H1 (cell line): ENCODE measurements around the gene ANKRD40. TPM values are rescaled to one million over a fixed set of nuclear protein-coding genes. Genes with fewer than 3 reads are reported as not detected.

Experiments used
- CTCF ChIA-PET: fragments of 300-600 bp; sonication (Branson Sonifier 250); formaldehyde crosslinking; loops from one replicate; lab custom pipeline; 2021; ENCODE audit not compliant: partially characterized antibody; lab: Charles Lee
- POLR2A ChIA-PET: fragments of 300-600 bp; sonication (Branson Sonifier 250); formaldehyde crosslinking; loops from one replicate; lab custom pipeline; 2021; ENCODE audit warnings: inconsistent platforms; ENCODE audit not compliant: partially characterized antibody; lab: Charles Lee
- DNase-seq, 2 experiments: peaks; one replicate each; pipeline versions ENCODE4 v3.0.0 to v3.0.0-alpha.2; 2010 to 2022; ENCODE audit warnings: low spot score in 2 of 2, low read depth in 1 of 2, mixed read lengths in 1 of 2
- FAIRE-seq: peaks from 2 replicates; lab custom pipeline; 2011; peaks lifted over from hg19 to GRCh38; lab: Jason Lieb, UNC
- H2AFZ ChIP-seq: 2 replicates; pipeline ENCODE4 v1.8.1; 2012; ENCODE audit warnings: low read length, inconsistent platforms
- H2AK5ac ChIP-seq: 2 replicates; pipeline ENCODE4 v1.6.1; 2013; ENCODE audit warnings: low read depth, low read length
- H2BK120ac ChIP-seq: replicated peaks from 2 replicates; pipeline ENCODE3; 2013; ENCODE audit warnings: low read depth, low read length, inconsistent platforms
- H2BK12ac ChIP-seq: 2 replicates; pipeline ENCODE4 v1.6.1; 2013; ENCODE audit warnings: low read depth, low read length
- H2BK15ac ChIP-seq: 2 replicates; pipeline ENCODE4 v1.6.1; 2013; ENCODE audit warnings: low read length
- H2BK20ac ChIP-seq: 2 replicates; pipeline ENCODE4 v1.6.1; 2013; ENCODE audit warnings: low read length
- H2BK5ac ChIP-seq: 2 replicates; pipeline ENCODE4 v1.6.1; 2013; ENCODE audit warnings: low read depth, low read length
- H3K14ac ChIP-seq: 2 replicates; pipeline ENCODE4 v1.6.1; 2013; ENCODE audit warnings: inconsistent platforms; ENCODE audit not compliant: insufficient read length
- H3K18ac ChIP-seq: 2 replicates; pipeline ENCODE4 v1.6.1; 2013; ENCODE audit warnings: low read length; ENCODE audit errors: extremely low read depth
- H3K23ac ChIP-seq: 2 replicates; pipeline ENCODE4 v1.6.1; 2013; ENCODE audit warnings: inconsistent platforms; ENCODE audit not compliant: insufficient read length
- H3K23me2 ChIP-seq: 2 replicates; pipeline ENCODE4 v1.6.1; 2013; ENCODE audit warnings: low read depth, low read length
- H3K27ac ChIP-seq: 2 replicates; pipeline ENCODE4 v1.6.1; 2011; ENCODE audit warnings: low read depth, low read length, inconsistent platforms
- H3K27me3 ChIP-seq, 4 experiments: replicated peaks in 1 of 4; 1 replicate in 1 of 4; 2 replicates in 3 of 4; pipeline versions ENCODE4 v1.6.1 to v1.8.1; 2011 to 2013; ENCODE audit warnings: low read length in 3 of 4, mild to moderate bottlenecking in 3 of 4, inconsistent platforms in 2 of 4, mixed read lengths in 2 of 4, moderate library complexity in 1 of 4; ENCODE audit not compliant: control insufficient read depth in 3 of 4, insufficient read depth in 3 of 4; ENCODE audit errors: extremely low read depth in 1 of 4
- H3K36me3 ChIP-seq, 4 experiments: 2 replicates each; pipeline versions ENCODE4 v1.6.1 to v1.8.1; 2011 to 2013; ENCODE audit warnings: mild to moderate bottlenecking in 4 of 4, low read length in 3 of 4, moderate library complexity in 2 of 4, control low read depth in 1 of 4, inconsistent platforms in 1 of 4; ENCODE audit not compliant: insufficient read depth in 4 of 4, control insufficient read depth in 2 of 4
- H3K4ac ChIP-seq: replicated peaks from 2 replicates; pipeline ENCODE3; 2013; ENCODE audit warnings: low read length, low read depth, mixed read lengths, inconsistent platforms; ENCODE audit not compliant: insufficient read length
- H3K4me1 ChIP-seq, 4 experiments: replicated peaks in 1 of 4; 1 replicate in 1 of 4; 2 replicates in 3 of 4; pipeline versions ENCODE4 v1.6.1 to v1.8.1; 2011 to 2013; ENCODE audit warnings: low read length in 3 of 4, inconsistent platforms in 2 of 4, mixed read lengths in 1 of 4; ENCODE audit not compliant: insufficient read depth in 4 of 4, control insufficient read depth in 3 of 4
- H3K4me2 ChIP-seq, 2 experiments: 2 replicates each; pipeline versions ENCODE4 v1.6.1 to v1.8.1; 2011 to 2013; ENCODE audit warnings: low read depth in 2 of 2, low read length in 2 of 2, control low read depth in 1 of 2, inconsistent platforms in 1 of 2, mild to moderate bottlenecking in 1 of 2; ENCODE audit not compliant: insufficient read depth in 1 of 2
- H3K4me3 ChIP-seq, 4 experiments: fragments of 200-600, 300-600 bp in 1 of 4; sonication (generic), shearing (Covaris generic), sonication (Bioruptor Twin) in 1 of 4; 2 replicates each; pipeline versions ENCODE4 v1.5.1 to v1.8.1; 2011 to 2016; ENCODE audit warnings: low read length in 4 of 4, low read depth in 3 of 4, control low read depth in 2 of 4, inconsistent platforms in 2 of 4, mild to moderate bottlenecking in 2 of 4, mixed read lengths in 1 of 4, moderate library complexity in 1 of 4; ENCODE audit not compliant: insufficient read depth in 2 of 4; ENCODE audit errors: extremely low read depth in 1 of 4
- H3K56ac ChIP-seq: replicated peaks from 2 replicates; pipeline ENCODE3; 2013; ENCODE audit warnings: low read depth, mild to moderate bottlenecking, mixed read lengths, low read length, inconsistent platforms; ENCODE audit not compliant: insufficient read length
- H3K79me1 ChIP-seq: 2 replicates; pipeline ENCODE4 v1.6.1; 2013; ENCODE audit warnings: low read depth, low read length, control low read depth
- H3K79me2 ChIP-seq, 2 experiments: 2 replicates each; pipeline versions ENCODE4 v1.6.1 to v1.8.1; 2012 to 2013; ENCODE audit warnings: low read length in 2 of 2, mild to moderate bottlenecking in 2 of 2, inconsistent platforms in 1 of 2; ENCODE audit not compliant: insufficient read depth in 2 of 2, control insufficient read depth in 1 of 2
- H3K9ac ChIP-seq, 4 experiments: replicated peaks in 1 of 4; 1 replicate in 1 of 4; 2 replicates in 3 of 4; pipeline versions ENCODE4 v1.6.1 to v1.8.1; 2011 to 2013; ENCODE audit warnings: low read depth in 3 of 4, low read length in 3 of 4, control low read depth in 2 of 4, mild to moderate bottlenecking in 2 of 4, moderate library complexity in 2 of 4, inconsistent platforms in 1 of 4; ENCODE audit errors: extremely low read depth in 1 of 4
- H3K9me3 ChIP-seq, 2 experiments: 2 replicates each; pipeline versions ENCODE4 v1.6.1 to v1.8.1; 2012 to 2013; ENCODE audit warnings: mild to moderate bottlenecking in 2 of 2, moderate library complexity in 2 of 2, control low read depth in 1 of 2, inconsistent platforms in 1 of 2, low read depth in 1 of 2, low read length in 1 of 2, mixed read lengths in 1 of 2; ENCODE audit not compliant: insufficient read depth in 2 of 2
- H4K20me1 ChIP-seq, 2 experiments: replicated peaks in 1 of 2; 2 replicates each; pipeline versions ENCODE3 to v1.8.1; 2011 to 2013; ENCODE audit warnings: inconsistent platforms in 2 of 2, low read length in 2 of 2, mild to moderate bottlenecking in 1 of 2; ENCODE audit not compliant: insufficient read depth in 2 of 2, control insufficient read depth in 1 of 2
- H4K5ac ChIP-seq: 2 replicates; pipeline ENCODE4 v1.6.1; 2013; ENCODE audit warnings: low read length, low read depth, mixed read lengths, inconsistent platforms; ENCODE audit not compliant: insufficient read length
- H4K8ac ChIP-seq: 2 replicates; pipeline ENCODE4 v1.8.0; 2013; ENCODE audit warnings: mild to moderate bottlenecking, moderate library complexity, low read length, inconsistent platforms; ENCODE audit not compliant: insufficient read depth; ENCODE audit errors: extremely low read depth
- H4K91ac ChIP-seq: replicated peaks from 2 replicates; pipeline ENCODE3; 2013; ENCODE audit warnings: low read length, mixed read lengths, inconsistent platforms; ENCODE audit not compliant: insufficient read length
- BCL11A ChIP-seq, 2 experiments: IDR thresholded peaks; one replicate each; pipeline ENCODE4 v1.6.1; 2011; ENCODE audit warnings: low read depth in 2 of 2, low read length in 2 of 2, mild to moderate bottlenecking in 2 of 2
- BRCA1 ChIP-seq: IDR thresholded peaks from 2 replicates; pipeline ENCODE4 v1.6.1; 2012; ENCODE audit warnings: low read depth, low read length, improper control_type of control experiment
- CBX5 ChIP-seq: fragments of 300-800, 300-1000 bp; sonication (generic); IDR thresholded peaks from 2 replicates; pipeline ENCODE4 v1.7.1; 2016; ENCODE audit warnings: antibody characterized with exemption, low read length, low read depth
- CTBP2 ChIP-seq: IDR thresholded peaks from 2 replicates; pipeline ENCODE4 v1.7.0; 2011; ENCODE audit warnings: borderline replicate concordance, mild to moderate bottlenecking, moderate library complexity, mixed read lengths, low read length; ENCODE audit not compliant: insufficient read depth, insufficient read length
- GTF2F1 ChIP-seq: IDR thresholded peaks from 2 replicates; pipeline ENCODE4 v1.6.1; 2012; ENCODE audit warnings: low read depth, low read length, improper control_type of control experiment, borderline replicate concordance
- KDM4A ChIP-seq: IDR thresholded peaks from one replicate; pipeline ENCODE4 v1.7.1; 2012; ENCODE audit warnings: low read depth, mild to moderate bottlenecking, moderate library complexity, low read length, inconsistent platforms; ENCODE audit not compliant: severe bottlenecking
- RAD21 ChIP-seq, 2 experiments: IDR thresholded peaks in 1 of 2; conservative IDR thresholded peaks in 1 of 2; 2 replicates each; pipeline ENCODE4 v1.6.1; 2011; ENCODE audit warnings: low read depth in 2 of 2, low read length in 2 of 2, improper control_type of control experiment in 1 of 2, inconsistent platforms in 1 of 2, mild to moderate bottlenecking in 1 of 2, moderate library complexity in 1 of 2
- SIN3A ChIP-seq, 2 experiments: IDR thresholded peaks in 1 of 2; conservative IDR thresholded peaks in 1 of 2; 2 replicates each; pipeline ENCODE4 v1.6.1; 2011 to 2012; ENCODE audit warnings: low read length in 2 of 2, improper control_type of control experiment in 1 of 2, low read depth in 1 of 2, mild to moderate bottlenecking in 1 of 2
- SRF ChIP-seq: IDR thresholded peaks from 2 replicates; pipeline ENCODE4 v1.6.1; 2011; ENCODE audit warnings: mild to moderate bottlenecking, low read depth, low read length, moderate library complexity
- TBP ChIP-seq: IDR thresholded peaks from 2 replicates; pipeline ENCODE4 v1.6.1; 2011; ENCODE audit warnings: low read depth, low read length, improper control_type of control experiment
- TEAD4 ChIP-seq: IDR thresholded peaks from 2 replicates; pipeline ENCODE4 v1.6.1; 2012; ENCODE audit warnings: low read depth, low read length, inconsistent platforms, mixed read lengths
- USF2 ChIP-seq: IDR thresholded peaks from 2 replicates; pipeline ENCODE4 v1.6.1; 2011; ENCODE audit warnings: low read length, improper control_type of control experiment
- WGBS, 2 experiments: shearing (Covaris generic) in 1 of 2; methylation state at CpG; one replicate each; pipeline versions ENCODE4 v1.1.6 to v1.1.7; 2013 to 2015; ENCODE audit warnings: low lambda C conversion rate in 2 of 2, mixed read lengths in 2 of 2, inconsistent platforms in 1 of 2, low coverage in 1 of 2, missing lambda C conversion rate in 1 of 2; ENCODE audit not compliant: insufficient replicate concordance in 2 of 2, insufficient coverage in 1 of 2, insufficient read length in 1 of 2; ENCODE audit errors: extremely low coverage in 1 of 2, missing lambda C conversion rate in 1 of 2; 5-methylcytosine and 5-hydroxymethylcytosine counted together
- polyA plus RNA-seq, 7 experiments: library from polyadenylated mRNA; depleted of rRNA in 3 of 7; stranded (reverse) in 5 of 7; unstranded in 2 of 7; fragments of >200 nt in 5 of 7; fragments of 200-250 nt in 2 of 7; gene quantifications; 1 replicate in 5 of 7; 2 replicates in 1 of 7; 4 replicates in 1 of 7; pipeline versions ENCODE4 v1.2.1 to v1.2.3, GENCODE V29; 2011 to 2013; ENCODE audit warnings: missing spikeins in 2 of 7, mixed read lengths in 2 of 7
- total RNA-seq: library from RNA; stranded (reverse); fragmentation: NEBNext Ultra II Directional; extraction: Animal tissue kit (Norgen Biotek cat#: 25700); gene quantifications from 2 replicates; pipeline ENCODE4 v1.2.1, GENCODE V29; 2021

The ANKRD40 gene
- total and polyA plus RNA-seq, 2 of the 8 experiments (the other 6 are each of a cell fraction or from before 2014, with no cell fraction given) = 26.1 to 50.1 TPM

DNA sequence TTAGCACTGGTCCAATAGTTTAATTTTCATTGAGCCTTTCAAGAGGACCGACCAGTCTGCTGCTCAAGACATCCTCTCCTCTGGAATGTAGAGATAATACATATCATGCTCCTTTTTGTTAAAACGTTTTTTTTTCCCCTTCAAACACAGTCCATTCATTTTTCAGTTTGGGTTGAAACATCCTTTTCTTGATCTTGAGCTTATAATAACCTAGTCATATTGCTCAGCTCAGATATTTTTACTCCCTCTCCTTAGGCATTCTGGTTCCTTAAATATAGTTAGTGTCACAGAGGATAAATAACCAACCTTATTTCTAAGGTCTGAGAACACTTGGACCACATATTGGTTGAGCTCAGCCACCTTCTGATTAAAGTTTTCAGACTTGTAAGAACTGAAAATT lies 46.8 kb upstream of the ANKRD40 start:
- Histone ChIP-seq H3K36me3 (peaks cover 14 to 50% (median 33%) of the 10 kb centered on the region in 4 experiments), H3K9me3 (no peaks in the 10 kb centered on the region), H2AK5ac (no peak overlapping the region), H3K18ac (no peak overlapping the region), H4K8ac (no peak overlapping the region), H2BK5ac (no peak overlapping the region), H2BK12ac (no peak overlapping the region), H3K9ac (no peak overlapping the region), H3K4me3 (no peak overlapping the region), H3K23ac (no peak overlapping the region), H4K91ac (no peak overlapping the region), H3K27ac (no peak overlapping the region), H3K79me2 (no peaks in the 10 kb centered on the region), H2BK120ac (no peak overlapping the region)
- POLR2A ChIA-PET = interaction anchor here (0.7 to 1.4 kb wide), 6 partner anchors 9 to 206 kb away, joined by 3 to 6 read pairs (median 3); partner anchors contain the start of gene TOB1
- CTCF ChIA-PET = interaction anchor here (0.7 to 1.1 kb wide), 2 partner anchors 20 to 88 kb away, joined by 3 read pairs; no protein-coding TSS in a partner anchor
- TF ChIP-seq KDM4A (no peak), USF2 (no peak), CTBP2 (no peak), SRF (no peak), BCL11A (IDR thresholded peaks at IDR 0.05; ENCODE audit: low read depth in 2 of 2, low read length in 2 of 2) (no peak), GTF2F1 (no peak), CBX5 (no peak), TEAD4 (no peak), RAD21 (IDR thresholded peaks at IDR 0.05 in 1 of 2, conservative IDR thresholded peaks at IDR 0.05 in 1 of 2; ENCODE audit: low read depth in 2 of 2, low read length in 2 of 2) (no peak), TBP (no peak), SIN3A (conservative IDR thresholded peaks at IDR 0.05 in 1 of 2, IDR thresholded peaks at IDR 0.05 in 1 of 2; ENCODE audit: low read depth in 1 of 2, low read length in 2 of 2) (no peak), BRCA1 (no peak)
- TF ChIP-seq, all 59 proteins: peak for 0
- H4K5ac ChIP-seq = no peak overlapping the region
- no peak overlapping the region for H3K56ac ChIP-seq
- no peak overlapping the region for H3K4ac ChIP-seq
- H4K20me1 ChIP-seq = peaks cover 2 to 3% of the 10 kb centered on the region in 2 experiments
- H3K23me2 ChIP-seq = no peaks in the 10 kb centered on the region
- H3K4me1 ChIP-seq = no peaks in the 10 kb centered on the region
- FAIRE-seq (no peak), DNase-seq (no peak)
- no peak overlapping the region for H3K4me2 ChIP-seq
- H2BK20ac ChIP-seq = no peak overlapping the region
- H3K27me3 ChIP-seq = no peaks in the 10 kb centered on the region
- peaks cover 2% of the 10 kb centered on the region; the same call in 1 of the 2 replicates for H3K79me1 ChIP-seq
- whole genome bisulfite sequencing, 2 experiments = 78% methylated on average over 2 of the region's 2 CpGs; no CpG with 5 or more reads in 1 of the 2 experiments
- no peak overlapping the region for H3K14ac ChIP-seq
- no peak overlapping the region for H2AFZ ChIP-seq
- no peak overlapping the region for H2BK15ac ChIP-seq
